ENCODE measurements around the gene CATSPER3.

DNA sequence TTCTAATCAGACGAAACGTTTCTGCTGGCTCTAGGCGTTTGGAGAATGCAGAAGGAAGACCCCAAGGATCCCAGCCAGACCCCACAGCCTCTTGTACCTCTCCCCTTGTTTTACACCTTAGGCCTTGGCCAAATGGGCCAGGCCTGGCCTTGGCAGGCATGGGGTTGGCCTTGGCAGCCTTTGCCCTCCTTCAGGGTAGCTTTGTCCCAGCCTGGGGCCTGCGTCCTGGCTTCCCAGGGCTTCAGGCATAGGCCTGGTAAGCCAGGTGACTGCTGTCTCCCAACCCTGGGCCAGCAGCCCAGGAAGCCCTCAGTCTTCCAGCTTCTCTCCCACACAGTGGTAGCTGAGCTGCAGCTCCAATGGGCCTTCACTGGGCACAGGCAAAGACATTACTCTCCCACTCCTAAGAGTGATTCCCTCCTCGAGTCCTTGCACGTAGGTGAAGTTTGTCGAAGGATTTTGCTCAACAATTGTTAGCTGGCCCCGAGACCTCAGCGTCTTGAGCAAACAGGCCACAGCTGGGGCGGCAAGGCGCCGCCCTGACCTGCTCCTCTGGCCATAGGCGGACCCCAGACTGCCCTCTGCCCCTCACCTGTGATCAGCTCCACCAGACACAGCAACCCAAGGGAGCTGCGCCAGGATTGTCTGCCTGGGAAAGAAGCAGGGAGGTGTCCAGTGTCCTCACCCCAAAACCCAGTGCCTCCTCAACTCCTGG is 67.4 kb downstream of the CATSPER3 start:
- TF ChIP-seq, protein P1, sequence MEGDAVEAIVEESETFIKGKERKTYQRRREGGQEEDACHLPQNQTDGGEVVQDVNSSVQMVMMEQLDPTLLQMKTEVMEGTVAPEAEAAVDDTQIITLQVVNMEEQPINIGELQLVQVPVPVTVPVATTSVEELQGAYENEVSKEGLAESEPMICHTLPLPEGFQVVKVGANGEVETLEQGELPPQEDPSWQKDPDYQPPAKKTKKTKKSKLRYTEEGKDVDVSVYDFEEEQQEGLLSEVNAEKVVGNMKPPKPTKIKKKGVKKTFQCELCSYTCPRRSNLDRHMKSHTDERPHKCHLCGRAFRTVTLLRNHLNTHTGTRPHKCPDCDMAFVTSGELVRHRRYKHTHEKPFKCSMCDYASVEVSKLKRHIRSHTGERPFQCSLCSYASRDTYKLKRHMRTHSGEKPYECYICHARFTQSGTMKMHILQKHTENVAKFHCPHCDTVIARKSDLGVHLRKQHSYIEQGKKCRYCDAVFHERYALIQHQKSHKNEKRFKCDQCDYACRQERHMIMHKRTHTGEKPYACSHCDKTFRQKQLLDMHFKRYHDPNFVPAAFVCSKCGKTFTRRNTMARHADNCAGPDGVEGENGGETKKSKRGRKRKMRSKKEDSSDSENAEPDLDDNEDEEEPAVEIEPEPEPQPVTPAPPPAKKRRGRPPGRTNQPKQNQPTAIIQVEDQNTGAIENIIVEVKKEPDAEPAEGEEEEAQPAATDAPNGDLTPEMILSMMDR (IDR thresholded peaks at IDR 0.05) = no peak
- no peak for TF ChIP-seq ZFX (IDR thresholded peaks at IDR 0.05; ENCODE audit: borderline replicate concordance)

Measured in 22Rv1 (cell line).